HG02840 (cell line): ENCODE measurements around the gene SLC23A2.
"Not testable (repeated sequence)": the region's sequence is repeated elsewhere in the genome, so short reads cannot be mapped to it uniquely, and the experiment has no call there.

Source experiments
- ATAC-seq: cut with Tn5 transposase; IDR thresholded peaks from one replicate; pipeline ENCODE4 v1.9.1; 2021; ENCODE audit warnings: mild to moderate bottlenecking, moderate library complexity, moderate number of reproducible peaks; ENCODE audit not compliant: unreplicated experiment, low FRiP score

Gene SLC23A2

DNA sequence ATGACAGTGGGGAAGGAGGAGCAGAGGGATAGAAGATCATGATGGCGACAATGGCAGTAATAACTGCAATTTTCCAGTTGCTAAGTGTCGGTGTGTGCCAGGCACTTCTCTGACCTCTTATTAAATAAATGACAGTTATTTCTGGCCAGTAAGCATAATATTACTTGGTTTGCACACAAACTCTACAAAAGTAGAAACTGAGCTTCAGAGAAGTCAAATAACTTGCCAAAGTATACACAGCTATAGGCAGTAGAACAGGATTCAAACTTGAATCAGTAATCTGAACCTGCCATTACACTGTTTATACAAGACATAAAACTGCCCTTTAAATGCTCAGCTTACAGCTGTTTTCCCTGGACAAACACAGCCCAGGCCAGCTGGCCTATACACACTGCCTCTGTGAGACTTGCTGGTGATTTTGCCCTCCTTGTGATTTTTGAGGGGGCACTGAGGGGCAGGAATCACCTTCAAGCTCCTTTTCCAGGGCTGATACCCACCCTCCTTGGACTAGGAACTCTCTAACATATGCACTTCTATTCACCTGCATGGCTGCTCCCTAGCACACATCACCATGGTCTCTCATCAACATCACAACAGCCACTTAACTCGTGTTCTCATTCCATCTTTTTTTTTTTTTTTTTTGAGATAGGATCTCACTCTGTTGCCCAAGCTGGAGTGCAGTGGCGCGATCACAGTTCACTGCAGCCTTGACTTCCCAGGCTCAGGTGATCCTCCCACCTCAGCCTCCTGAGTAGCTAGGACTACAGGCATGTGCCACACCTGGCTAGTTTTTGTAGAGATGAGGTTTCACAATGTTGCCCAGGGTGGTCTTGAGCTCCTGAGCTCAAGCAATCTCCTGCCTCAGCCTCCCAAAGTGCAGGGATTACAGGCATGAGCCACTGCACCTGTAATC, 63.6 kb downstream of the SLC23A2 start:
- ATAC-seq: no peak

DNA sequence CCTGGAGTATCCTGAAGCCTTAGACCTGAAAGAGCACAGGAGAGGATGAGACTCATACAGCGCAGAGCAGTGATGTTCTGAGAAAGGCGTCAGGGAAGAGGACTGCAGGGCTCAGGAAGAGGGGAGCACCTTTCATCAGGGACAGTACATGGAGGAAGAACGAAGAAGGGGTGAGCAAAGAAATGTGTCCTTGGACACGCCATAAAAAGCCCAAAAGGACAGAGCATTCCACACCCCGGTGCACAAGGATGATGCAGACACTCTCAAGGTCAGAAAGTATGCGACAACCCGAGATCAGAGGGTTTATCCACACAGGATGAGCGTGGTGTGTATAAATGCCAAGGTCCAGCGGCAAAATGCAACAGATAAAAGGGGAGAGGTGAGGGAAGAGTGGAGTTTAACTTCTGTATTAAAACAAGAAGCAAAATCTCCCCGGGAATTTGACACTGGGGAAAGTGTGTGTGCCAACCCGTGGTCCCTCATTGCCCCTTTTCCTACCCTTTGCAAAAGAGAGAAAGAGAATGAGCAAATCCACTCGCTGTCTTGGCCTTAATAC, 64.4 kb downstream of the SLC23A2 start:
- no peak for ATAC-seq

DNA sequence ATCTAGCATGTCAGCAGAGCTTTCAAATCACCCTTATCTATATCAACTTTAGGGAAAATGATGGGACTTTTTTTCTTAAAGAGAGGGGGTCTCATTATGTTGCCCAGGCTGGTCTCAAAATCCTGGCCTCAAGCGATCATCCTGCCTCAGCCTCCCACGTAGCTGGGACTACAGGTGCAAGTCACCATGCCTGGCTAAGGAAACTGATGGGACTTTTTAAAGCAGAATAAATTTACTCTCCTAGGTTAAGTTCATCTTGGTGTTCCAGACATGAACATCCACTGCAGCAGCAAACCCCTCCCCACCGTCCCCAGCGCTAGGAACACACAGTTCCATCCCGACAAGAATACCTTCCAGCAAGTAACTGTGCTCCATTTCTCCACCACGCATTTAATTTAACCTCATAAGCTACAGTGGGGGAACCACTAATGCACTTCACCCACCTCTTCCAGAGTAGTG, 64.9 kb downstream of the SLC23A2 start:
- no peak for ATAC-seq

- ATAC-seq: no peak
Observed at GRCh38 chr20:4932061-4932460, 69.2 kb downstream of the SLC23A2 start.

DNA sequence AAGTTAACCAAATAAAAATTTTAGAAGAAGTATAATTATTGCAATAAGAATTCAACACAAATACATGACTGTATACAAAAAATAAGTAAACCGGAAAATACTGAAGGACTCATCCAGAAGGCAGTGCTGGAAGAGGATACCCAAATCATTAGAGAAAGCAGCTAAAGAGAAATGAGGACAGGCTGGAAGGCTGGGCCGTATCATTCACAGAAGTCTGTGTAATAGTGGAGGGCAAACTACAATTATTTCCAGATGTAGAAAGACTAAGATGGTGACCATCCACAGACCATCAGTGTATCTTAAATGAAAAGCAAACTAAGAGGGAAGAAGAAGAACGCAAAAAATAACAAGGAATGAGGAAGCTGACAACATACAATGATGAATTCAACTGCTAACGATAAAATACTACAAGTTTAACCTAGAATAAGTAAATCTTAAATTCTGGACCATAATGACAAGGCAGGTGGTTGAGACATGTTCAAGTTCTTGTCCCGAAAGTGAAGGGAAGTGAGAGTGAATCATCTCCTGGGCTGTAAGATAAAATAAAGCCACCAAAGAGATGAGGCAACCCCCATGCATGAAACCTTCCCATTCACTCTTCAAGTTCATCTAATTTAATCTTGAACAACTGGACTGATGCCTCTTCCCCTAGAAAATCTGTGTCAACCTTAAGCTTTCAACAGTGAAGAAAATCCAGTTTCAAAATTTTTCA, 71.5 kb downstream of the SLC23A2 start:
- ATAC-seq: no peak

- no peak for ATAC-seq
Observed at GRCh38 chr20:4926531-4927156, 74.7 kb downstream of the SLC23A2 start.

DNA sequence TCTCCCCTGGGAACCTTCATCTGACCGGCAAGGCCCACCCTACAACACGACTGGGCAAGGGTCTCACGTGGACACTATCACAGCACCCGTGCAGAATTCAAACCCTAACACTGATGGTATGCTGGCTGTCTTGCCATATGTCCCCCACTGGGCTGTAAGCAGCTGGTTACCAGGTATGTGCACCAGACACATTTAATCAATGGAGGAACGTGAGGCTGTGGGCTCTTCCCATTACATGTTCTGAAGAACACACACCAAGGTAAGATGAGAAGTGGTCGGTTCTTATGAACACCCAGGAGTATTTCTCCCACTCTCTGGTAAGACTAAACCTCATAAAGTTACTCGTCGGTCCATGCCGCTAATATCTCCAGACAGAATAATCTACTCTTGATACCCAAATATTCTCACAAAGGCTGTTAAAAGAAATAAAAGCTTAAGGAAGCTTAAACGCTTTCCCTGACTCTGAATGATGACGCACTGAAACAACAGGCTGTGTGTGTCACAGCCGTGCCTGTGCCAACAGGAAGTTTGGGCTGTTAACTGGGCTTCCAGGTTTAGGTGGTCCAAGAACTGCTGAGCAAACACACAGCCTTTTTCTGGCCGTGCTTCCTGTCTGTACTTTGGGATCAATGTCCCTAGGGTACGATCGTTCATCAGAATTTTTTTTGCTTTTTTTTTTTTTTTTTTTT, 75.3 kb downstream of the SLC23A2 start:
- ATAC-seq: no peak

DNA sequence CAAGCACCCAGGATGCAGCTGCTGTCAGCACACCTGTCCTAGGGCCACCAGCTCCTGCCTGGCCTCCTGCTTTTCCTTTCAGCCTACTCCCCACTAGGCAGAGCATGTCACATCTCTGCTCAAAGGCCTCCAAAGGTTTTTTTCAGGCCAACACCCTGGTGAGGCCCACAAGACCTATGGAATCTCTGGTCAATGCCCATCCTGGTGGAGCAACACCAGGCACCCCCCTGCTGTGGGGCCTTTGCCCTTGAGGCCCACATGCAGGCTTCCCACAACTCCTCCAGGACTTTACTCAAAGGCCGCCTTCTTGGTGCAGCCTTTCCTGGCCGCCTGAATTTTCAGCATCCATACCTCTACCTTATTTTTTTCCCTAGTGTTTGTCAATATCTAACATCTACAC, 76.9 kb downstream of the SLC23A2 start:
- no peak for ATAC-seq

GRCh38 chr20:4924032-4924431, 77.3 kb downstream of the SLC23A2 start:
- ATAC-seq: no peak

- ATAC-seq: no peak
Observed at GRCh38 chr20:4922186-4922585, 79.1 kb downstream of the SLC23A2 start.

DNA sequence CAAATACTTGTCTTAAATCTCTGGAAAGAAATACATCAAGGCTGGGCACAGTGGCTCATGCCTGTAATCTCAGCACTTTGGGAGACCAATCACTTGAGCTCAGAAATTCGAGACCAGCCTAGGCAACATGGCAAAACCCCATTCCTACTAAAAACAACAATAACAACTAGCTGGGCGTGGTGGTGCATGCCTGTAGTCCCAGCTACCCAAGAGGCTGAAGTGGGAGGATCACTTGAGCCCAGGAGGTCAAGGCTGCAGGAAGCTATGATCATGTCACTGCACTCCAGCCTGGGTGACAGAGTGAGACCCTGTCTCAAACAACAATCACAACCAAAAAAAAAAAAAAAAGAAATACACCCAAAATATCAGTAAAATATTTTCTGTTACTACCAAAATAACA, 80.0 kb downstream of the SLC23A2 start:
- not testable (repeated sequence) for ATAC-seq

DNA sequence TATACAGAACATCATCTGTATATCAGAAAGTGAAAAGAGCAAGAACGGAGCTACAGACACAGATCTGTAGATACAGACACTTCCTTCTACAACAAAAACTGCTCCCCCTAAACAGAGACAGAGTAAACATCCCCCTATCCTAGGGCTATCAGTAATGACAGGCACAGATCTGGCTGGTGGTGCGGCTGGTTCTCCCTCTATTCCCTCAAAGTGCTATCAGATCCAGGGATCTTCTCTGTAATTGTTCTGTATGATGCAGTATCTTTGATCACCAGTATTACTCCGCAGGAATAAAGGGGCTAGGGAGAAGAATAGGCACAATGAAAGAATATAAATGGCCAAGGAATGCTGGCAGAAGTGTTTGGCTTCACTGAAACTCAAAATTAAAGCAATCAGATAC, 80.7 kb downstream of the SLC23A2 start:
- ATAC-seq: no peak

DNA sequence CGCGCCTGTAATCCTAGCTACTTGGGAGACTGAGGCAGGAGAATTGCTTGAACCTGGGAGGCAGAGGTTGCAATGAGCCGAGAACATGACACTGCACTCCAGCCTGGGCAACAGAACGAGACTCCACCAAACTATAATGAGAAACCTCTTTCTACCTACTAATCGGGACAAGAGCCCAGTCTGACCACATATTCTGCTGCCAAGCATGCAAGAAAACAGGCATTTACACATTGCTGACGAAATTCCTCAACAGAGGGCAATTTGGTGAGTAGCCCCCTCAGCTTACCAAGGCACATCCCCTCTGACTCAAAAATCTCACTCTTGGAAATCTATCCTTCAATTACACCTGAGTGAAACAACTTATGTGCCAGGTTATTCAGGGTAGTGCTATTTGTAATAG, 81.2 kb downstream of the SLC23A2 start:
- no peak for ATAC-seq

- ATAC-seq: no peak
Observed at GRCh38 chr20:4919047-4919704, 82.1 kb downstream of the SLC23A2 start.

DNA sequence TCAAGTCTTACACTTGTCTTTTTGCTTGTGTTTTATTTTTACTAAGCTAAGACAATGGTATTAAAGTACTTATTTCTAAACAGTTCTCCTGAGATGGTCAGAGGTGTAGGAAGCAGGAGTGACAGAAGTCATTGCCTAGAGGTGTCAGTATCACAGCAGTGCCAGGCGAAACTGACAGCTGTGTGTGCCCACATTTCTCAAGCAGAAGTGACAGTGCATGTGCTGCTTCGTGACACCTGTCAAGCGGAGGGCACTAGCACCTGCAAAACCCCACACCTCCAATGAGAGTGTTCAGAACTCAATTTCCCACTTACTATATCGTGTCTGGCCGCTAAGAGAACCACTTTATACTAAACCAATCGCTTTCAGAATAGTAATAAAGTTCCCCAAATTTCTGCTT, 82.8 kb downstream of the SLC23A2 start:
- ATAC-seq: no peak

GRCh38 chr20:4916971-4917881, 84.1 kb downstream of the SLC23A2 start:
- no peak for ATAC-seq

DNA sequence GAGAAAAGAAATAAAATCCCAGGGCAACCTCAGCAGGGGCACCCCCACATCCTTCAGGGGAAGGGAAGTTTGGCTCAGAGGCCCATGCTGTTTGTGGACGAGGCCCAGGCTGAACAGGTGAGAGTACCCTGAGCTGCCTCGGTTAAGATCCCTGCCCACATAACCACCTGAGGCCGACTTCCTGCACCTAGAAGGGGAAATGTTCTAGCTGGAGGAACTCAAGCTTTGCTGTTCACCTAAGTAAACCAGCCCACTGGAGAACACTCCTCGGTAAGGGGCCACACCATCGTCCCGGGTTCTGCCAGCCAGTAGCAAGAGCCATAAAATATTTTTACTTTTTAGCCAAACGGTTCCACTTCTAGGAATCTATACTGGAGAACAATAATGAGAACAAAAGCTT, 88.2 kb downstream of the SLC23A2 start:
- ATAC-seq: no peak

GRCh38 chr20:4912380-4913142, 88.7 kb downstream of the SLC23A2 start:
- ATAC-seq: no peak
